GM06990 (cell line): ENCODE results near the gene H1-8.

ENCODE experiments used
- DNase-seq: peaks from one replicate; pipeline ENCODE4 v3.0.0-alpha.2; 2011; ENCODE audit not compliant: insufficient read length; ENCODE audit errors: extremely low read depth
- H3K27me3 ChIP-seq: replicated peaks from 2 replicates; pipeline ENCODE4 v1.6.0; 2011; ENCODE audit warnings: low read length; ENCODE audit not compliant: control insufficient read depth, insufficient read depth
- H3K36me3 ChIP-seq: 2 replicates; pipeline ENCODE4 v1.5.1; 2011; ENCODE audit warnings: low read length; ENCODE audit not compliant: control insufficient read depth, insufficient read depth
- H3K4me3 ChIP-seq: replicated peaks from 2 replicates; pipeline ENCODE4 v1.5.1; 2011; ENCODE audit warnings: low read depth, mild to moderate bottlenecking, control low read depth, low read length
- CTCF ChIP-seq: IDR thresholded peaks from 2 replicates; pipeline ENCODE4 v1.5.1; 2011; ENCODE audit warnings: low read length, control low read depth, mild to moderate bottlenecking, inconsistent platforms; ENCODE audit not compliant: insufficient read depth, poor library complexity, severe bottlenecking

The H1-8 gene

GRCh38 chr3:129501630-129502029, 41.3 kb upstream of the H1-8 start:
- no peak for TF ChIP-seq CTCF
- Histone ChIP-seq H3K4me3 (no peak overlapping the region), H3K27me3 (no peaks in the 10 kb centered on the region), H3K36me3 (peaks cover 3% of the 10 kb centered on the region)
- DNase-seq = no peak

- H3K27me3 ChIP-seq = no peaks in the 10 kb centered on the region
- no peak for TF ChIP-seq CTCF
- peaks cover 3% of the 10 kb centered on the region for H3K36me3 ChIP-seq
- no peak for DNase-seq
- no peak overlapping the region for H3K4me3 ChIP-seq
Measured at GRCh38 chr3:129502641-129503408, 40.1 kb upstream of the H1-8 start.

DNA sequence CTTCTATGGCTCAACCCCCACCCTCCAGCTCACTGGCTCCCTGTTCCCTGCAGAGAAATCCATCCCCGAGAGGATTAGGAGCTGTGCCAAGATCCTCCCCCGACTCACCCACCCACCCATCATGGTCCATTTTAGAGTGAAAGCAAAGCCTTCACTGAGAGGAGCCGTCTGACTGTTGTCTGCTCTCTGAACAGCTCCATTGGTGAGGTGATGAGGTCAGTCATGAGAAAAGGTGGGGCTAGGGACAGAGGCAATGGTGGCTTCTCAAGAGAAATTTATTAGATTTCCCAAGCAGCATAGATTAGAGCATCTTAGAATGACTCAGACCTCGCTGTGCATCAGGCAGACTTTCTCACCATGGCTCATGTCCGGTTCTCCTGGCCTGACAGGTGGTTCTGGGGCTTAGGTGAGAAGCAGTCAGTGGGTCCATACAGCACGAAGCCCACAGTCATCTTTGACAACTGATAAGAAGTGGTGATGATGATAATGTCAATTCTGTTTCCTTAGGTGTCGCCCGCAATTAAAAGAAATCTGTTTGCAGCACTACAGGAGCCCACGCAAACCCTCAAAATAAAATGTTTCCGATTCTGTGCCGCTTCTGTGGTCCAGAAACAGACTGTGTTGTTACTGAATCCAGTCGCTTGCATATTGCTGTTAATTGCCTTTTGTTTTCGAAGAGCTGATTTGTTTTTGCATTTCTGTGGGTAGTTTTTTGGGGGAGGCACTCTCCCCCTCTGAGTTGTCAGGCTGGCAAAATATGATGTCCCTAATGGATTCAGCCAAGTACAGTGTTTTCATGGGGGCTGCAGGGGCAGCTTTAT, 39.3 kb upstream of the H1-8 start:
- no peak for DNase-seq

DNA sequence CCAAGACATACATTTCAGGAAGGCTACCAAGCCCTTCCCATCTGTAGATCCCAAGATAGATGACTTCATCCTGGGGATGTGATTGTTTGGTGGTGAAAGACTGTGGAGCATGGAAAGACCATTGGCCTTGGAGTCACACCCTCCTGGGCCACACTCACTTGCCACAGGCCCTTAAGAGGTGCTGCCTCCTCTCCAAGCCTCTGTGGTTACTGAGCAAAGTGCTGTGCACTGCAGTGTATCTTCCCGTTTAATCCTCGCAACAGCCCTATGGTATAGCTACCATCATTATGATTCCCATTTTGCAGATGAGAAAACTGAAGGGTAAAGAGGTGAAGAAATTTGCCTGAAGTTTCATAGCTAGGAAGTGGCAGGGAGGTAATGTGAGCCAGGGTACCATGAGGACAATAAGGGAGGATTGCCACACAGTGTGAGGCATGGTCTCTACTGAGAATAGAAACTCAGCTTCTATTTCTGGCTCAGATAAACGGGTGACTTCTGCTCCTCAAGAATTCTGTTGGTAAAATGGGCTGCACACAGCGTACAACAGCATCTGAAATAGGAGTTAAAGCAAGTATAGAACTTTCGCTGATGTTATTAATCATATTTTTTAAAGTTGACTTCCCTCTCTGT, 38.4 kb upstream of the H1-8 start:
- no peak for DNase-seq
- TF ChIP-seq CTCF = no peak
- peaks cover 3% of the 10 kb centered on the region for H3K36me3 ChIP-seq
- H3K4me3 ChIP-seq = no peak overlapping the region
- H3K27me3 ChIP-seq = no peaks in the 10 kb centered on the region

More for the DNA sequence above, 39.3 kb upstream of the H1-8 start:
- TF ChIP-seq CTCF = no peak
- Histone ChIP-seq H3K27me3 (no peaks in the 10 kb centered on the region), H3K4me3 (no peak overlapping the region), H3K36me3 (peaks cover 3% of the 10 kb centered on the region)

DNA sequence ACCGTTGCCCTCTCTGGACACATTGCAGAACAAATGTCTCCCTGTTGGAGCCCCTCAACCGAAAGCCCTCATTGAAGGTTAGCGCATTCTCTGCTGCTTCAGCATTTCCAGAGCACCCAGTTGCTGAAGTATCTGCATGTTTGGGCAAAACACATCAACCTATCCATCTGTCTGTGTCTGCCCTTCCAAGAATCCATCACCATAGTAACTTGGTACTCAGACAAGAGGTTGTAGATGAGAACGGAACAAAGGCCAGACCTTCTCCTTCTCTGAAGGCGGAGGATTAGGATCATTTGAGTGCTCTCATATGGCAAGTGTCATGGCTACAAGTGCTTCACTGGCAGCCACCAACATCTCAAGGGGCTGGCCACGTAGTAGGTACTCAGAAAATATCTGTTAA, 37.6 kb upstream of the H1-8 start:
- no peak for DNase-seq
- Histone ChIP-seq H3K27me3 (no peaks in the 10 kb centered on the region), H3K36me3 (peaks cover 3% of the 10 kb centered on the region), H3K4me3 (no peak overlapping the region)
- no peak for TF ChIP-seq CTCF
